Astrocyte (in vitro differentiated cells and primary cell): ENCODE results near the gene BCS1L.

ENCODE experiments used
- EZH2 ChIP-seq: IDR thresholded peaks from 2 replicates; pipeline ENCODE4 v1.6.1; 2012; ENCODE audit warnings: mild to moderate bottlenecking, low read length, inconsistent platforms; ENCODE audit not compliant: insufficient read depth
- TF ChIP-seq, protein P1 (sequence below): IDR thresholded peaks from 2 replicates; pipeline ENCODE4 v1.5.1; 2011; ENCODE audit warnings: low read depth, mild to moderate bottlenecking, inconsistent platforms, low read length, moderate library complexity; ENCODE audit not compliant: insufficient read depth

DNA sequence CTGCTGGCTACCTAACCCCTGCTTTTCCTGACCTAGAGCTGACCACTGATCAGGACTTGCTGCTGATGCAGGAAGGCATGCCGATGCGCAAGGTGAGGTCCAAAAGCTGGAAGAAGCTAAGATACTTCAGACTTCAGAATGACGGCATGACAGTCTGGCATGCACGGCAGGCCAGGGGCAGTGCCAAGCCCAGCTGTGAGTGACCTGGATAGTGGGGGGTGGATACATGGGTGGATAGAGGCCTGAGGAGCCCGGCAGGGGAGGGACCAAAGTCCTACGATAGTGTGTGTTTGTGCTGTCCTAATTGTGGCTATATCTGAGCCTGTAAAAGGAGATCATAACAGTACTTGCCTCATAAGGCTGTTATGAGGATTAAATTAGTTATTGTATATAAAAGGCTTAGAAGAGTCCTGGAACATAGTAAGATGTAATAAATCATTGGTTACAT lies 43.6 kb upstream of the BCS1L start:
- TF ChIP-seq, protein P1, sequence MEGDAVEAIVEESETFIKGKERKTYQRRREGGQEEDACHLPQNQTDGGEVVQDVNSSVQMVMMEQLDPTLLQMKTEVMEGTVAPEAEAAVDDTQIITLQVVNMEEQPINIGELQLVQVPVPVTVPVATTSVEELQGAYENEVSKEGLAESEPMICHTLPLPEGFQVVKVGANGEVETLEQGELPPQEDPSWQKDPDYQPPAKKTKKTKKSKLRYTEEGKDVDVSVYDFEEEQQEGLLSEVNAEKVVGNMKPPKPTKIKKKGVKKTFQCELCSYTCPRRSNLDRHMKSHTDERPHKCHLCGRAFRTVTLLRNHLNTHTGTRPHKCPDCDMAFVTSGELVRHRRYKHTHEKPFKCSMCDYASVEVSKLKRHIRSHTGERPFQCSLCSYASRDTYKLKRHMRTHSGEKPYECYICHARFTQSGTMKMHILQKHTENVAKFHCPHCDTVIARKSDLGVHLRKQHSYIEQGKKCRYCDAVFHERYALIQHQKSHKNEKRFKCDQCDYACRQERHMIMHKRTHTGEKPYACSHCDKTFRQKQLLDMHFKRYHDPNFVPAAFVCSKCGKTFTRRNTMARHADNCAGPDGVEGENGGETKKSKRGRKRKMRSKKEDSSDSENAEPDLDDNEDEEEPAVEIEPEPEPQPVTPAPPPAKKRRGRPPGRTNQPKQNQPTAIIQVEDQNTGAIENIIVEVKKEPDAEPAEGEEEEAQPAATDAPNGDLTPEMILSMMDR: no peak
- TF ChIP-seq EZH2: no peak
